WI38 (cell line): ENCODE measurements around the gene ZNF438.
"Not testable (repeated sequence)": the region's sequence is repeated elsewhere in the genome, so short reads cannot be mapped to it uniquely, and the experiment has no call there.

Source experiments
- H3K4me3 ChIP-seq: 2 replicates; pipeline ENCODE4 v1.5.1; 2011; ENCODE audit warnings: low read depth, mild to moderate bottlenecking, control low read depth, low read length
- CTCF ChIP-seq: IDR thresholded peaks from 2 replicates; pipeline ENCODE4 v1.5.1; 2012; ENCODE audit warnings: low read depth, mild to moderate bottlenecking, control low read depth, low read length

ZNF438 gene

GRCh38 chr10:30985512-30985911 lies 46.2 kb downstream of the ZNF438 start:
- TF ChIP-seq CTCF: no peak
- H3K4me3 ChIP-seq: no peak overlapping the region

- no peak for TF ChIP-seq CTCF
- no peak overlapping the region for H3K4me3 ChIP-seq
These were observed 46.9 kb downstream of the ZNF438 start for GRCh38 chr10:30984563-30985328.

GRCh38 chr10:30983209-30983608 lies 48.5 kb downstream of the ZNF438 start:
- H3K4me3 ChIP-seq: not testable (repeated sequence)

- no peak for TF ChIP-seq CTCF
- H3K4me3 ChIP-seq: no peak overlapping the region
These were observed 50.6 kb downstream of the ZNF438 start for GRCh38 chr10:30980951-30981616.

GRCh38 chr10:30979956-30980355 lies 51.7 kb downstream of the ZNF438 start:
- no peak overlapping the region for H3K4me3 ChIP-seq
- no peak for TF ChIP-seq CTCF

GRCh38 chr10:30978843-30979242 lies 52.8 kb downstream of the ZNF438 start:
- no peak for TF ChIP-seq CTCF
- H3K4me3 ChIP-seq: no peak overlapping the region

GRCh38 chr10:30977385-30977784 lies 54.3 kb downstream of the ZNF438 start:
- no peak overlapping the region for H3K4me3 ChIP-seq
- no peak for TF ChIP-seq CTCF
